Heart left ventricle (tissue), 16 donors: ENCODE results near the gene GIMD1. TPM values are rescaled to one million over a fixed set of nuclear protein-coding genes. Genes with fewer than 3 reads are reported as not detected.

Source experiments
- ATAC-seq, 4 donors: fragments of 200-7000 bp; cut with Tn5 transposase; one replicate each; pipeline ENCODE4 v1.9.1; 2020 to 2022; ENCODE audit warnings: moderate library complexity in 4 of 4, mild to moderate bottlenecking in 3 of 4, moderate number of reproducible peaks in 1 of 4
- DNase-seq, 5 donors: peaks; one replicate each; pipeline ENCODE4 v3.0.0-alpha.2; 2020
- H3K27ac ChIP-seq, 12 donors: fragments of 200-600 bp; sonication (generic) in 4 of 12; one replicate each; pipeline versions ENCODE4 v1.5.0 to v1.8.0; 2016 to 2022; ENCODE audit warnings: mild to moderate bottlenecking in 2 of 12
- H3K27me3 ChIP-seq, 9 donors: fragments of 200-600 bp; sonication (generic) in 2 of 9; one replicate each; pipeline versions ENCODE4 v1.5.1 to v1.8.0; 2016 to 2022; ENCODE audit warnings: mild to moderate bottlenecking in 3 of 9
- H3K36me3 ChIP-seq, 9 donors: fragments of 200-600 bp; sonication (generic) in 2 of 9; one replicate each; pipeline versions ENCODE4 v1.5.0 to v1.8.0; 2018 to 2022; ENCODE audit warnings: mild to moderate bottlenecking in 2 of 9
- H3K4me1 ChIP-seq, 12 donors: fragments of 200-600 bp; sonication (generic) in 4 of 12; one replicate each; pipeline versions ENCODE4 v1.5.0 to v1.8.0; 2016 to 2022; ENCODE audit warnings: mild to moderate bottlenecking in 3 of 12
- H3K4me3 ChIP-seq, 12 donors: fragments of 200-600 bp; sonication (generic) in 4 of 12; one replicate each; pipeline versions ENCODE4 v1.5.0 to v1.8.0; 2017 to 2022; ENCODE audit warnings: mild to moderate bottlenecking in 9 of 12, moderate library complexity in 4 of 12
- H3K9me3 ChIP-seq, 12 donors: fragments of 200-600 bp; sonication (generic) in 4 of 12; one replicate each; pipeline versions ENCODE4 v1.5.0 to v1.8.0; 2016 to 2022; ENCODE audit warnings: mild to moderate bottlenecking in 1 of 12
- POLR2A ChIP-seq, 2 donors: fragments of 450-650 bp; IDR thresholded peaks; one replicate each; pipeline ENCODE4 v1.6.1; 2017; ENCODE audit warnings: antibody characterized with exemption in 2 of 2, mild to moderate bottlenecking in 2 of 2, moderate library complexity in 2 of 2
- WGBS, 4 donors: extraction: QIAGEN DNeasy Blood & Tissue Kit in 2 of 4; methylation state at CpG; one replicate each; pipeline versions ENCODE4 v1.1.5 to v1.1.7; 2013 to 2018; 5-methylcytosine and 5-hydroxymethylcytosine counted together
- intact Hi-C, 10 donors: fragments of 100-400 bp; cut with DNase I; formaldehyde crosslinking; loops; one replicate each; pipeline versions ENCODE4 v1.11.1 to v1.14.2; 2022
- polyA plus RNA-seq, 2 donors: library from polyadenylated mRNA; stranded (reverse); fragments of 200-250 nt; gene quantifications; one replicate each; pipeline ENCODE4 v1.2.3, GENCODE V29; 2013
- total RNA-seq, 9 donors: library from RNA; depleted of rRNA in 2 of 9; stranded (reverse); fragments of >200 nt in 2 of 9; fragmentation: NEBNext Ultra II Directional in 3 of 9; extraction: Animal tissue kit (Norgen Biotek cat#: 25700) in 3 of 9; gene quantifications; one replicate each; pipeline versions ENCODE4 v1.1.0 to v1.2.4, GENCODE V29; 2016 to 2023
- TF ChIP-seq, protein P1 (sequence below), 12 donors: fragments of 200-600 bp; sonication (generic) in 4 of 12; IDR thresholded peaks; one replicate each; pipeline versions ENCODE4 v1.5.0 to v1.8.0; 2018 to 2022; ENCODE audit warnings: antibody characterized with exemption in 12 of 12, mild to moderate bottlenecking in 5 of 12
- donor health status: ischemic (EF 13 %, LVEDD 7.1; RV severe dilation, severe dysfunction).
- donor health status: healthy with polysubstance abuse.
- donor health status: DM: no; HTN: yes; CAD: no.
- donor health status: DM: no; HTN: no; CAD: no.
- donor health status: ischemic (EF 25% LVEDD 6.9; RV normal size, moderate dysfunction).
- donor health status: ischemic (EF 25% LVEDD 5.7; RV mildly dilated, moderate dysfunction).
- donor health status: healthy.
- donor health status: DM: yes; HTN: yes; CAD: no.
- donor health status: ischemic (EF 35%, LVEDD 5.7; RV mildly dilated, moderate dysfunction).
- donor health status: nonischemic (EF 11% LVEDD 7.7; RV severe dilation, severe dysfunction).
- donor health status: DM: yes; HTN: yes; CAD: no.
- donor health status: PGD.
- donor health status: ischemic (EF 29% LVEDD 5.4; RV normal size, mild dysfunction).
- donor health status: nonischemic (EF 23%, LVEDD 6.1; RV moderate dilation, normal function).

Gene GIMD1
- total and polyA plus RNA-seq, 11 donors, result not detected

DNA sequence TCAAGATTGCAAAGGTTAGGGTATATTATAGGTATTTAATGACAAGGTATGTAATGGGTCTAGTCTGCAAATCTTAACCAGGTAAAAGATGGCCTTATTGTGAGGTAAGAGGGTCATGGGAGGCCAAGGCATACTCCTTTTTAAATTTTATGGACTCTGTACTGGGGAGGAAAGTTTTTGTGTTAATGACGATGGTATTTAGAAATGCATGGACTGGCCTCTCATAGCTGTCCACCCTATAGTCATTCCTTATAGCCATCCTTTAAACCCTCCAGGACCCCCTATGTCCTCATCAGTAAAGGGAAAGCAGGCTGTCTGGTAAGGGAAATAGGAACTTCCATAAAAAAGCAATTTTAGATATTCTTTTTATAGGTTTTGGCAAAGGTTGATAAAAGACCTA is 50.8 kb downstream of the GIMD1 start:
- Histone ChIP-seq H3K27me3 (no peaks in the 10 kb centered on the region), H3K27ac (no peak overlapping the region), H3K4me3 (peak overlapping the region in 6 of 12 donors; percentile 74 to 94 (median 84)), H3K36me3 (peaks cover 0 to 8% (median 0%) of the 10 kb centered on the region in 9 donors), H3K4me1 (peaks cover 0 to 50% (median 28%) of the 10 kb centered on the region in 12 donors), H3K9me3 (no peaks in the 10 kb centered on the region)
- DNase-seq (no peak), ATAC-seq (no peak)
- intact Hi-C loops, result no loop called here
- TF ChIP-seq, protein P1, sequence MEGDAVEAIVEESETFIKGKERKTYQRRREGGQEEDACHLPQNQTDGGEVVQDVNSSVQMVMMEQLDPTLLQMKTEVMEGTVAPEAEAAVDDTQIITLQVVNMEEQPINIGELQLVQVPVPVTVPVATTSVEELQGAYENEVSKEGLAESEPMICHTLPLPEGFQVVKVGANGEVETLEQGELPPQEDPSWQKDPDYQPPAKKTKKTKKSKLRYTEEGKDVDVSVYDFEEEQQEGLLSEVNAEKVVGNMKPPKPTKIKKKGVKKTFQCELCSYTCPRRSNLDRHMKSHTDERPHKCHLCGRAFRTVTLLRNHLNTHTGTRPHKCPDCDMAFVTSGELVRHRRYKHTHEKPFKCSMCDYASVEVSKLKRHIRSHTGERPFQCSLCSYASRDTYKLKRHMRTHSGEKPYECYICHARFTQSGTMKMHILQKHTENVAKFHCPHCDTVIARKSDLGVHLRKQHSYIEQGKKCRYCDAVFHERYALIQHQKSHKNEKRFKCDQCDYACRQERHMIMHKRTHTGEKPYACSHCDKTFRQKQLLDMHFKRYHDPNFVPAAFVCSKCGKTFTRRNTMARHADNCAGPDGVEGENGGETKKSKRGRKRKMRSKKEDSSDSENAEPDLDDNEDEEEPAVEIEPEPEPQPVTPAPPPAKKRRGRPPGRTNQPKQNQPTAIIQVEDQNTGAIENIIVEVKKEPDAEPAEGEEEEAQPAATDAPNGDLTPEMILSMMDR (IDR thresholded peaks at IDR 0.05), result no peak
- 86 to 91% (median 89%) methylated on average over 1 of the region's 1 CpG for WGBS, 4 donors

DNA sequence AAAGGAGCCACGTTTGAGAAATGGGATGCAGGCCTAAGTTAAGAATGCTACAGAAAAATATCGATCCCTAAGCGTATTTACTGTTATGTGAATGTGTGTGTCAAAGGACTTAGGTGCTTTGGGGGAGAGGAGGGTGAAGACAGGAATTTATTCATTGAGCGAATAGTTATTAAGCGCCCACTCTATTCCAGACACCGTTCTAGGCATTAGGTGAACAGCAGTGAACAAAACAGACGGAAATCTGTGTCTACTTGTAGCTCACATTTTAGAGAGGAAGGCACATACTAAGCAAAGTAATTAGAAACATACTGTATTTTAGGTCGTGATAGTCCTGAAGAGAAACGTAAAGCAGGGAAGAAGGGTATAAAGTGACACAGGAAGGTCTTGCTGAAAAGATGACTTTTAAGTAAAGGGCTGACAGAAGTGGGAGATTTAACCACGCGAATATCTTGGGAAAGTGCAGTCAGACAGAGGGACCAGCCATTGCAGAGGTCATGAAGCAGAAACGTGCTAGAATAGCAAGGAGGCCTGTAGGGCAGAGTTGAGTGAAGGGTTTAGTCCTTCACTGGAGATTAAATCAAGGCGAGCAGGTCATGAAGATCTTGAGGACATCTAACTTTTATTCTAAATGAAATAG is 51.7 kb downstream of the GIMD1 start:
- TF ChIP-seq, protein P1 (IDR thresholded peaks at IDR 0.05), result no peak
- no peak for TF ChIP-seq POLR2A (IDR thresholded peaks at IDR 0.05)
- Histone ChIP-seq H3K36me3 (peaks cover 0 to 8% (median 0%) of the 10 kb centered on the region in 9 donors), H3K27ac (peak overlapping the region; percentile 85 to 98 (median 94)), H3K4me3 (peak overlapping the region; percentile 46 to 95 (median 84)), H3K4me1 (peaks cover 0 to 48% (median 29%) of the 10 kb centered on the region in 12 donors), H3K9me3 (no peaks in the 10 kb centered on the region), H3K27me3 (no peaks in the 10 kb centered on the region)
- DNase-seq, result no peak
- ATAC-seq, result no peak
- intact Hi-C loops, result no loop called here
- 2 to 5% (median 4%) methylated on average over 13 of the region's 13 CpGs for WGBS, 4 donors

- DNase-seq (peak; percentile 89 to 92 (median 90)), ATAC-seq (peak; percentile 98 to 99 (median 99))
- H3K27ac ChIP-seq, result peak within 1 kb of the TSS; percentile 85 to 98 (median 94)
- WGBS, 4 donors, result 0% methylated on average over 37 to 44 of the region's 44 CpGs
- H3K4me1 ChIP-seq, result peaks cover 0 to 48% (median 29%) of the 10 kb centered on the region in 12 donors
- peak within 1 kb of the TSS; percentile 46 to 95 (median 84) for H3K4me3 ChIP-seq
- intact Hi-C loops, result no loop called here
- H3K9me3 ChIP-seq, result no peaks in the 10 kb centered on the region
- H3K27me3 ChIP-seq, result no peaks in the 10 kb centered on the region
- H3K36me3 ChIP-seq, result peaks cover 0 to 5% (median 0%) of the 10 kb centered on the region in 9 donors
- peak in 1 of 2 donors; percentile 54 for TF ChIP-seq POLR2A (IDR thresholded peaks at IDR 0.05)
- TF ChIP-seq, protein P1 (IDR thresholded peaks at IDR 0.05), result no peak
Measured at GRCh38 chr4:106315968-106316772, 52.4 kb downstream of the GIMD1 start, which contains the start of the genes AIMP1 and TBCK. Gene AIMP1, plus strand, starts transcription at chr4:106316550. Its CDS starts 8,460 bp downstream, at chr4:106325010. Gene TBCK, minus strand, starts transcription at chr4:106316209. Its CDS starts 7,249 bp downstream, at chr4:106308960.

- no peaks in the 10 kb centered on the region for H3K9me3 ChIP-seq
- DNase-seq (no peak), ATAC-seq (peak in 3 of 4 donors; percentile 2 to 29 (median 11))
- TF ChIP-seq, protein P1 (IDR thresholded peaks at IDR 0.05), result no peak
- TF ChIP-seq POLR2A (IDR thresholded peaks at IDR 0.05), result no peak
- peaks cover 0 to 48% (median 30%) of the 10 kb centered on the region in 12 donors for H3K4me1 ChIP-seq
- peak overlapping the region; percentile 85 to 98 (median 94) for H3K27ac ChIP-seq
- H3K4me3 ChIP-seq, result peak overlapping the region; percentile 46 to 95 (median 84)
- no peaks in the 10 kb centered on the region for H3K36me3 ChIP-seq
- H3K27me3 ChIP-seq, result no peaks in the 10 kb centered on the region
- 0 to 1% (median 1%) methylated on average over 10 to 13 of the region's 13 CpGs for WGBS, 4 donors
- intact Hi-C loops, result no loop called here
Measured at GRCh38 chr4:106315476-106315967, 53.1 kb downstream of the GIMD1 start.
